CD4-positive, alpha-beta T cell (primary cell): ENCODE measurements around the gene CLEC14A. TPM values are rescaled to one million over a fixed set of nuclear protein-coding genes. Genes with fewer than 3 reads are reported as not detected.

Source experiments
- ATAC-seq: fragments of 200-7000 bp; cut with Tn5 transposase; one replicate; pipeline ENCODE4 v1.10.0; 2022; ENCODE audit warnings: mild to moderate bottlenecking; ENCODE audit not compliant: poor library complexity
- CTCF ChIA-PET: fragments of 350-600 bp; sonication (Branson Sonifier 250); formaldehyde crosslinking; loops from one replicate; lab custom pipeline; 2021; ENCODE audit warnings: antibody characterized with exemption, inconsistent platforms; lab: Charles Lee
- POLR2A ChIA-PET: fragments of 350-600 bp; sonication (Branson Sonifier 250); formaldehyde crosslinking; loops from one replicate; lab custom pipeline; 2021; ENCODE audit warnings: antibody characterized with exemption, inconsistent platforms; lab: Charles Lee
- DNase-seq, 14 experiments: peaks; one replicate each; pipeline ENCODE4 v3.0.0-alpha.2; 2013 to 2020; ENCODE audit warnings: mixed read lengths in 2 of 14
- H3K27ac ChIP-seq, 2 donors: one replicate each; pipeline versions ENCODE4 v1.5.1 to v1.7.0; 2013; ENCODE audit warnings: low read length in 2 of 2, low read depth in 1 of 2, mild to moderate bottlenecking in 1 of 2
- H3K27me3 ChIP-seq, 2 experiments: 1 replicate in 1 of 2; 2 replicates in 1 of 2; pipeline versions ENCODE4 v1.6.1 to v1.7.0; 2013; ENCODE audit warnings: low read length in 2 of 2, control low read depth in 1 of 2, mild to moderate bottlenecking in 1 of 2, moderate library complexity in 1 of 2; ENCODE audit not compliant: insufficient read depth in 2 of 2, control insufficient read depth in 1 of 2
- H3K36me3 ChIP-seq: one replicate; pipeline ENCODE4 v1.6.1; 2013; ENCODE audit warnings: low read length, control low read depth; ENCODE audit not compliant: insufficient read depth
- H3K4me1 ChIP-seq: one replicate; pipeline ENCODE4 v1.6.1; 2013; ENCODE audit warnings: low read length, control low read depth; ENCODE audit not compliant: insufficient read depth
- H3K4me3 ChIP-seq: one replicate; pipeline ENCODE4 v1.5.1; 2013; ENCODE audit warnings: mild to moderate bottlenecking, low read length, moderate library complexity
- H3K9me3 ChIP-seq, 2 experiments: 1 replicate in 1 of 2; 2 replicates in 1 of 2; pipeline versions ENCODE4 v1.6.1 to v1.7.0; 2013; ENCODE audit warnings: low read length in 2 of 2, mild to moderate bottlenecking in 2 of 2, control low read depth in 1 of 2, moderate library complexity in 1 of 2; ENCODE audit not compliant: control insufficient read depth in 1 of 2, insufficient read depth in 1 of 2
- H3K27ac Mint-ChIP-seq: one replicate; pipeline ENCODE4 v1.8.0; 2020; ENCODE audit warnings: mixed read lengths
- H3K27me3 Mint-ChIP-seq: one replicate; pipeline ENCODE4 v1.8.0; 2021; ENCODE audit warnings: mixed read lengths
- H3K36me3 Mint-ChIP-seq: one replicate; pipeline ENCODE4 v1.8.0; 2021; ENCODE audit warnings: low read depth, mixed read lengths
- H3K4me1 Mint-ChIP-seq: one replicate; pipeline ENCODE4 v1.8.0; 2021; ENCODE audit warnings: low read depth, mixed read lengths
- H3K4me3 Mint-ChIP-seq: one replicate; pipeline ENCODE4 v1.8.0; 2020; ENCODE audit warnings: mild to moderate bottlenecking, mixed read lengths
- H3K9me3 Mint-ChIP-seq: one replicate; pipeline ENCODE4 v1.8.0; 2020; ENCODE audit warnings: mixed read lengths
- intact Hi-C, 2 experiments: fragments of 100-400 bp; cut with DNase I in 1 of 2; cut with micrococcal nuclease in 1 of 2; formaldehyde crosslinking; loops; one replicate each; pipeline versions ENCODE4 v1.15.1 to v1.9.0; 2023 to 2025; cut with DNase I, micrococcal nuclease
- total RNA-seq, 174 experiments: library from RNA in 2 of 174; stranded (reverse) in 2 of 174; gene quantifications; one replicate each; pipeline ENCODE4 v1.2.3 and lab custom pipeline; 2021 to 2026
- TF ChIP-seq, protein P1 (sequence below): fragments of 200-600 bp; IDR thresholded peaks from one replicate; pipeline ENCODE4 v1.8.0; 2022; ENCODE audit warnings: antibody characterized with exemption, mild to moderate bottlenecking

The CLEC14A gene
- total RNA-seq, 2 experiments from 2014 or later = not detected

DNA sequence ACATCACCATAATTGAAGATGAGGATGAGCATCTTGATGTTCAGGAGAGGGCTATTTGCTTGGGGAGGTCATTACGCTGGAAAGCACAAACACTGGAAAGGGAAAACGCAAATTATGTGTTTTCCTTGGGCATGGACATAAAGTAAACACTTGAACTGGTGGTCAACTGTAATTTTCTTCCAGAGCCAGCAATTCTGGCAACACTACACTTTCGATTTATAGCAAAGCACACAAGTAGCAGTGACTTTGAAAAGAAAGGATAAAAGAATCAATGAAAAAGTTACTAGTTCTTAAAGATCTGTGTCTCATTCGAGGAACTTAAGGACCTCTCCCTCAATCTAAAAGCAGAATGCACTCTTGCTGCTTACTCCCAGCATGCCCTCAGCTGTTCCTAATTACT is 2.2 kb downstream of the CLEC14A start:
- POLR2A ChIA-PET = no interaction called here
- intact Hi-C loops = no loop called here

DNA sequence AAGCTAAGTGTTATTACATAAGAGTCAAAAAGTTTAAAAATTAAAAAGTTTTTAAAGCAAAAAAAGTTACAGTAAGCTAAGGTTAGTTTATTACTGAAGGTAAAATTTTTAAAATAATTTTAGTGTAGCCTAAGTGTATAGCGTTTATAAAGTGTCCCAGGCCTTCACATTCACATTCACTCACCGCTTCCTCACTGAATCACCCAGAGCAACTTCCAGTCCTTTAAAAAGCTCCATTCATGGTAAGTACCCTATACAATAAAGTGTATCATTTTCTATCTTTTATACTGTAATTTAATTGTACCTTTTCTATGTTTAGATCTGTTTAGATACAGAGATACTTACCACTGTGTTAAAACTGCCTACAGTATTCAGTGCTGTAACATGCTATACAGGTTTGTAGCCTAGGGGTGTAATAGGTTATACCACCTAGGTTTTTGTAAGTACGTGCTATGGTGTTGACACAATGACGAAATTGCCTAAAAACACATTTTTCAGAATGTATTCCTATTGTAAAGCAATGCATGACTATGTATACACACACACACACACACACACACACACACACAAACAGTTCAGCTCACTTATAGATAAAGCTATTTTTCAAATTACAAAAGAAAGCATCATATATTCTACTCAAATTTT is 3.7 kb downstream of the CLEC14A start:
- intact Hi-C loops = no loop called here
- CTCF ChIA-PET = no interaction called here
- H3K4me3 Mint-ChIP-seq = no peak overlapping the region

More for the DNA sequence above, 2.2 kb downstream of the CLEC14A start:
- H3K4me1 Mint-ChIP-seq = peaks cover 7% of the 10 kb centered on the region
- peaks cover 19% of the 10 kb centered on the region for H3K4me1 ChIP-seq
- CTCF ChIA-PET = no interaction called here
- H3K27me3 ChIP-seq = peaks cover 23 to 27% of the 10 kb centered on the region in 2 experiments
- no peak overlapping the region for H3K27ac ChIP-seq
- peaks cover 0 to 11% of the 10 kb centered on the region in 2 experiments for H3K9me3 ChIP-seq
- no peaks in the 10 kb centered on the region for H3K9me3 Mint-ChIP-seq
- DNase-seq (no peak), ATAC-seq (no peak)
- H3K36me3 ChIP-seq = no peaks in the 10 kb centered on the region
- no peak overlapping the region for H3K4me3 Mint-ChIP-seq
- no peaks in the 10 kb centered on the region for H3K36me3 Mint-ChIP-seq
- no peak overlapping the region for H3K4me3 ChIP-seq
- TF ChIP-seq, protein P1, sequence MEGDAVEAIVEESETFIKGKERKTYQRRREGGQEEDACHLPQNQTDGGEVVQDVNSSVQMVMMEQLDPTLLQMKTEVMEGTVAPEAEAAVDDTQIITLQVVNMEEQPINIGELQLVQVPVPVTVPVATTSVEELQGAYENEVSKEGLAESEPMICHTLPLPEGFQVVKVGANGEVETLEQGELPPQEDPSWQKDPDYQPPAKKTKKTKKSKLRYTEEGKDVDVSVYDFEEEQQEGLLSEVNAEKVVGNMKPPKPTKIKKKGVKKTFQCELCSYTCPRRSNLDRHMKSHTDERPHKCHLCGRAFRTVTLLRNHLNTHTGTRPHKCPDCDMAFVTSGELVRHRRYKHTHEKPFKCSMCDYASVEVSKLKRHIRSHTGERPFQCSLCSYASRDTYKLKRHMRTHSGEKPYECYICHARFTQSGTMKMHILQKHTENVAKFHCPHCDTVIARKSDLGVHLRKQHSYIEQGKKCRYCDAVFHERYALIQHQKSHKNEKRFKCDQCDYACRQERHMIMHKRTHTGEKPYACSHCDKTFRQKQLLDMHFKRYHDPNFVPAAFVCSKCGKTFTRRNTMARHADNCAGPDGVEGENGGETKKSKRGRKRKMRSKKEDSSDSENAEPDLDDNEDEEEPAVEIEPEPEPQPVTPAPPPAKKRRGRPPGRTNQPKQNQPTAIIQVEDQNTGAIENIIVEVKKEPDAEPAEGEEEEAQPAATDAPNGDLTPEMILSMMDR = no peak
- H3K27me3 Mint-ChIP-seq = peaks cover 54% of the 10 kb centered on the region
- H3K27ac Mint-ChIP-seq = no peak overlapping the region

DNA sequence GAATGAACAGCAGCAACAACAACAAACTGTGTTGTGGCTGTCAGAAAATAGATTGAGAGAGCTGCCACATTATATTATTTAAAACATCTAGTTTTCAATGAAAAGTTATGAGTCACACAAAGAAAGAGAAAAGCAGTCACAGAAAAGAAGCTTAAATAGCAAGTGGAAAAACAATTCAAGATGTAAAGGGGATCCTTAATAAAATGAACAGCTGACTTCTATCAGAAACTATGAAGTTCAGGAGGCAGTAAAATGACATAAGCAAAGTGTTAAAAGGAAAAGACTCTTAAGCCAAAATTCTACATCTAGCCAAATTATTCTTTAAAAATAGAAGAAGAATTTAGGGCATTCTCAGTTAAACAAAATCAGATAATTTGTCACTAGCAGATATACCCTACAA is 5.6 kb downstream of the CLEC14A start:
- POLR2A ChIA-PET = no interaction called here
- DNase-seq (no peak), ATAC-seq (no peak)
- CTCF ChIA-PET = no interaction called here
- Histone ChIP-seq H3K9me3 (peaks cover 0 to 6% of the 10 kb centered on the region in 2 experiments), H3K4me3 (no peak overlapping the region), H3K27ac (no peak overlapping the region), H3K4me1 (peaks cover 9% of the 10 kb centered on the region), H3K27me3 (peaks cover 13 to 15% of the 10 kb centered on the region in 2 experiments), H3K36me3 (no peaks in the 10 kb centered on the region)
- TF ChIP-seq, protein P1 = no peak
- no peak overlapping the region for H3K27ac Mint-ChIP-seq
- intact Hi-C loops = no loop called here
- H3K9me3 Mint-ChIP-seq = no peaks in the 10 kb centered on the region
- H3K27me3 Mint-ChIP-seq = peaks cover 36% of the 10 kb centered on the region
- H3K36me3 Mint-ChIP-seq = no peaks in the 10 kb centered on the region
- no peak overlapping the region for H3K4me3 Mint-ChIP-seq
- H3K4me1 Mint-ChIP-seq = no peaks in the 10 kb centered on the region

More for the DNA sequence above, 3.7 kb downstream of the CLEC14A start:
- peaks cover 23% of the 10 kb centered on the region in 2 experiments for H3K27me3 ChIP-seq
- H3K4me1 ChIP-seq = peaks cover 19% of the 10 kb centered on the region
- H3K36me3 Mint-ChIP-seq = no peaks in the 10 kb centered on the region
- DNase-seq (no peak), ATAC-seq (no peak)
- no peak overlapping the region for H3K4me3 ChIP-seq
- no peaks in the 10 kb centered on the region for H3K9me3 Mint-ChIP-seq
- H3K36me3 ChIP-seq = no peaks in the 10 kb centered on the region
- no peak overlapping the region for H3K27ac ChIP-seq
- H3K27me3 Mint-ChIP-seq = peaks cover 47% of the 10 kb centered on the region
- H3K4me1 Mint-ChIP-seq = peaks cover 7% of the 10 kb centered on the region
- H3K27ac Mint-ChIP-seq = no peak overlapping the region
- peaks cover 0 to 11% of the 10 kb centered on the region in 2 experiments for H3K9me3 ChIP-seq
- POLR2A ChIA-PET = no interaction called here
- TF ChIP-seq, protein P1 = no peak
